PC-9 (cell line): ENCODE measurements around the gene ZNF467. TPM values are rescaled to one million over a fixed set of nuclear protein-coding genes. Genes with fewer than 3 reads are reported as not detected.

Source experiments
- BruUV-seq: library from RNA; stranded (reverse); fragments of 400-500 nt; replicated peaks from 2 replicates; lab custom pipeline; 2021; lab: Mats Ljungman, UMichigan
- CTCF ChIA-PET: fragments of 300-600 bp; sonication (Branson Sonifier 250); formaldehyde crosslinking; loops from one replicate; lab custom pipeline; 2022; ENCODE audit warnings: antibody characterized with exemption; lab: Charles Lee
- POLR2A ChIA-PET: fragments of 300-600 bp; sonication (Branson Sonifier 250); formaldehyde crosslinking; loops from one replicate; lab custom pipeline; 2022; ENCODE audit warnings: antibody characterized with exemption; ENCODE audit not compliant: unreplicated experiment; lab: Charles Lee
- DNase-seq, 2 experiments: peaks; one replicate each; pipeline versions ENCODE4 v3.0.0 to v3.0.0-alpha.2; 2015 to 2022; ENCODE audit warnings: mixed read lengths in 1 of 2
- H2AFZ ChIP-seq: fragments of 200-600 bp; sonication (generic); 2 replicates; pipeline ENCODE4 v1.8.1; 2017; ENCODE audit warnings: antibody characterized with exemption
- H3F3A ChIP-seq: fragments of 200-600 bp; sonication (generic); 2 replicates; pipeline ENCODE4 v1.8.1; 2017; ENCODE audit warnings: antibody characterized with exemption, mild to moderate bottlenecking, low read depth; ENCODE audit not compliant: insufficient read depth
- H3K27ac ChIP-seq: fragments of 200-600 bp; sonication (generic); 2 replicates; pipeline ENCODE4 v1.6.1; 2016; ENCODE audit warnings: mixed run types
- H3K27me3 ChIP-seq: fragments of 200-600 bp; sonication (generic); 2 replicates; pipeline ENCODE4 v1.6.1; 2016; ENCODE audit warnings: low read depth, mixed run types; ENCODE audit not compliant: insufficient read depth
- H3K36me3 ChIP-seq: fragments of 200-600 bp; sonication (generic); 2 replicates; pipeline ENCODE4 v1.6.1; 2016; ENCODE audit warnings: low read depth, mixed run types
- H3K4me1 ChIP-seq: fragments of 200-600 bp; sonication (generic); replicated peaks from 2 replicates; pipeline ENCODE4 v1.6.1; 2016; ENCODE audit warnings: mixed run types; ENCODE audit not compliant: insufficient read depth
- H3K4me2 ChIP-seq: fragments of 200-600 bp; sonication (generic); 2 replicates; pipeline ENCODE4 v1.6.1; 2017; ENCODE audit warnings: mixed run types
- H3K4me3 ChIP-seq: fragments of 200-600 bp; sonication (generic); 2 replicates; pipeline ENCODE4 v1.6.1; 2016; ENCODE audit warnings: mixed run types
- H3K79me2 ChIP-seq: fragments of 200-600 bp; sonication (generic); 2 replicates; pipeline ENCODE4 v1.6.1; 2017; ENCODE audit warnings: low read depth, mixed run types
- H3K9me2 ChIP-seq: fragments of 200-600 bp; sonication (generic); 2 replicates; pipeline ENCODE4 v1.8.1; 2017; ENCODE audit warnings: mild to moderate bottlenecking; ENCODE audit not compliant: insufficient read depth
- H3K9me3 ChIP-seq: fragments of 200-600 bp; sonication (generic); 2 replicates; pipeline ENCODE4 v1.8.1; 2016; ENCODE audit warnings: low read depth; ENCODE audit not compliant: insufficient read depth
- H4K20me1 ChIP-seq: fragments of 200-600 bp; sonication (generic); 2 replicates; pipeline ENCODE4 v1.8.1; 2017; ENCODE audit not compliant: insufficient read depth
- CTCF ChIP-seq: fragments of 200-600 bp; sonication (generic); conservative IDR thresholded peaks from 2 replicates; pipeline ENCODE4 v1.6.1; 2017; ENCODE audit warnings: mixed run types, antibody characterized with exemption, mild to moderate bottlenecking, moderate library complexity
- EZH2 ChIP-seq: fragments of 200-600 bp; sonication (generic); IDR thresholded peaks from 2 replicates; pipeline ENCODE4 v1.8.0; 2017; ENCODE audit warnings: antibody characterized with exemption, low read depth
- intact Hi-C: fragments of 100-400 bp; cut with micrococcal nuclease; formaldehyde crosslinking; loops from one replicate; pipeline ENCODE4 v1.10.0; 2022; ENCODE audit not compliant: unreplicated experiment
- total RNA-seq: library from RNA; stranded (reverse); gene quantifications from 2 replicates; pipeline ENCODE4 v1.2.3, GENCODE V29; 2021

ZNF467 gene
- total RNA-seq, 1 experiment from 2014 or later, result 6.6 TPM

- H3K4me3 ChIP-seq, result no peak overlapping the region
- no peaks in the 10 kb centered on the region for H3K9me2 ChIP-seq
- no peak overlapping the region for H3K4me2 ChIP-seq
- H3K9me3 ChIP-seq, result no peaks in the 10 kb centered on the region
- POLR2A ChIA-PET, result interaction anchor here (0.6 kb wide), 1 partner anchor 61 kb away, joined by 3 read pairs; no protein-coding TSS in a partner anchor
- no peak for DNase-seq
- no peaks in the 10 kb centered on the region for H3K79me2 ChIP-seq
- 0 out of 2 replicates have a peak, but pooled peaks cover 3% of the 10 kb centered on the region for H4K20me1 ChIP-seq
- H3K4me1 ChIP-seq, result no peaks in the 10 kb centered on the region
- TF ChIP-seq CTCF, result no peak
- no peak for TF ChIP-seq EZH2
- H3K36me3 ChIP-seq, result no peaks in the 10 kb centered on the region
- H2AFZ ChIP-seq, result no peak overlapping the region
- BruUV-seq, result no TSS peak
- no peaks in the 10 kb centered on the region for H3F3A ChIP-seq
- peaks cover 31% of the 10 kb centered on the region for H3K27me3 ChIP-seq
- CTCF ChIA-PET, result interaction anchor here (0.6 kb wide), 1 partner anchor 785 kb away, joined by 4 read pairs; no protein-coding TSS in a partner anchor
- no peak overlapping the region for H3K27ac ChIP-seq
- intact Hi-C loops, result no loop called here
Measured at GRCh38 chr7:149781921-149782320, 8.5 kb upstream of the ZNF467 start.

- DNase-seq, result no peak
- H3F3A ChIP-seq, result peaks cover 5% of the 10 kb centered on the region; the same call in 1 of the 2 replicates
- TF ChIP-seq EZH2, result no peak
- TF ChIP-seq CTCF, result no peak
- POLR2A ChIA-PET, result no interaction called here
- intact Hi-C loops, result no loop called here
- CTCF ChIA-PET, result no interaction called here
- H3K4me3 ChIP-seq, result no peak overlapping the region
- H3K27me3 ChIP-seq, result peaks cover 28% of the 10 kb centered on the region
- BruUV-seq, result no TSS peak
- H3K4me1 ChIP-seq, result no peaks in the 10 kb centered on the region
- 0 out of 2 replicates have a peak, but pooled peaks cover 3% of the 10 kb centered on the region for H4K20me1 ChIP-seq
- no peaks in the 10 kb centered on the region for H3K36me3 ChIP-seq
- no peaks in the 10 kb centered on the region for H3K79me2 ChIP-seq
- no peak overlapping the region for H3K27ac ChIP-seq
- H2AFZ ChIP-seq, result no peak overlapping the region
- no peak overlapping the region for H3K4me2 ChIP-seq
- no peaks in the 10 kb centered on the region for H3K9me2 ChIP-seq
- H3K9me3 ChIP-seq, result no peaks in the 10 kb centered on the region
Measured at GRCh38 chr7:149780636-149781419, 7.4 kb upstream of the ZNF467 start.

- DNase-seq, result no peak
- H4K20me1 ChIP-seq, result 0 out of 2 replicates have a peak, but pooled peaks cover 3% of the 10 kb centered on the region
- H3K9me2 ChIP-seq, result no peaks in the 10 kb centered on the region
- H3K9me3 ChIP-seq, result no peaks in the 10 kb centered on the region
- no peaks in the 10 kb centered on the region for H3K79me2 ChIP-seq
- peaks cover 33% of the 10 kb centered on the region for H3K27me3 ChIP-seq
- H3K4me2 ChIP-seq, result no peak overlapping the region
- H3F3A ChIP-seq, result peaks cover 5% of the 10 kb centered on the region; the same call in 1 of the 2 replicates
- H3K4me3 ChIP-seq, result no peak overlapping the region
- POLR2A ChIA-PET, result no interaction called here
- no peak overlapping the region for H2AFZ ChIP-seq
- BruUV-seq, result no TSS peak
- CTCF ChIA-PET, result no interaction called here
- H3K36me3 ChIP-seq, result no peaks in the 10 kb centered on the region
- H3K4me1 ChIP-seq, result no peaks in the 10 kb centered on the region
- intact Hi-C loops, result no loop called here
- no peak overlapping the region for H3K27ac ChIP-seq
- TF ChIP-seq CTCF (no peak), EZH2 (no peak)
Measured at GRCh38 chr7:149780056-149780455, 6.7 kb upstream of the ZNF467 start.
